Skin epidermis (tissue), 12 donors: Measurements from ENCODE around the gene DAPK1.

Experiments
- H3K27ac ChIP-seq, 21 experiments: fragments of 200-600 bp; sonication (generic) in 11 of 21; one replicate each; pipeline ENCODE4 v1.5.0; 2020; ENCODE audit warnings: mild to moderate bottlenecking in 3 of 21, inconsistent platforms in 2 of 21, moderate library complexity in 2 of 21
- H3K4me3 ChIP-seq, 7 experiments: fragments of 200-600 bp; sonication (generic) in 2 of 7; one replicate each; pipeline ENCODE4 v1.5.0; 2020; ENCODE audit warnings: inconsistent platforms in 2 of 7, mild to moderate bottlenecking in 2 of 7, moderate library complexity in 1 of 7

Gene DAPK1

DNA sequence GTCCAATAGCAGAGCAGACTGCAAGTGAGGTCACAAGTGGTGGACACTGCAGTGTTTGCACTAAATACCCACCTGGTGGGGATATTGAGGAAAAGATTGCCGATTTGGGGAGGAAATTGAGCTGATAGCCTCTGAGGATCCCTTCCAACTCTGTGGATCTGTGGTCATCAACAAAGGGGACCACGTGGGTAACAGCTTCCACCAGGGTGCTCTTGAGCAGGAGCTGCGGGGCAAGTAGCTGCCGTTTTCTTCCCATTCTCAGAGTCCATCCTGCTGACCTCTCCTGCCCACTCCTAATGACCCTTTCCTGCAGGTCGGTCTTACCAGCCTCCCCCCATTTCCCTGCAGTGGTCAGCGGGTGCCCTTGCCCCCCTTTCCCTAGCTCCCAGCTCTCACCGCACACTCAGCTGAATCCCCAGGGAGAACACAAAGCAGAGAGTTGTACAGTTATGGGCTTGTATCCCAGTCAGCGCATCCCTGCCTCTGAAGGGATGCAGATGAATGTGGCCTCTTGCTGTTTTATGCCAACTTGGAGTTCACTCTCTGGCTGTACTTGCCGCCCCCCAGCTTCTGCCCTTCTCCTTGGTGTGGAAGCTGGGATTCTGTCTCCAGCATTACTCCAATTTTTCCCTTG lies 18.0 kb downstream of the DAPK1 start:
- no peak overlapping the region for H3K4me3 ChIP-seq
- peak overlapping the region in 10 of 21 experiments; percentile 11 to 54 (median 40) for H3K27ac ChIP-seq

- no peak overlapping the region for H3K4me3 ChIP-seq
- peak overlapping the region in 8 of 21 experiments; percentile 11 to 54 (median 43) for H3K27ac ChIP-seq
Observed at GRCh38 chr9:87516222-87516925, 18.7 kb downstream of the DAPK1 start.

DNA sequence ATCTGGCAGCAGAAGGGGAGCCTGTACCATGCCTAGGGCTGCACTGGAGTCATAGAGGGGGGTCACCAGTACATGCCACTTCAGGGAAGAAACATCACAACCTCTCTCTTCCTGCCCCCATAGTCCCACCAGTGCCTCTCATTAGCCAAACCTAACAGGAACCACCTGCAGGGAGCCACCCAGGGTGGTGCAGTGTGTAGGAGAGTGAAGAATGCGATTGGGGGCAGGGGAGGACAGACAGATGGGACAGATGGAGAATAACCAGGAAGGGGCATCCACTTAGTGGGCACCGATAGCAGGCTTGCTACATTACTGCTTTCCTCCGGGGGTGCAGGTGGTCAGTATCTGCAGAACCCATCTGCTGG lies 19.2 kb downstream of the DAPK1 start:
- Histone ChIP-seq H3K4me3 (no peak overlapping the region), H3K27ac (peak overlapping the region in 5 of 21 experiments; percentile 17 to 44 (median 36))

DNA sequence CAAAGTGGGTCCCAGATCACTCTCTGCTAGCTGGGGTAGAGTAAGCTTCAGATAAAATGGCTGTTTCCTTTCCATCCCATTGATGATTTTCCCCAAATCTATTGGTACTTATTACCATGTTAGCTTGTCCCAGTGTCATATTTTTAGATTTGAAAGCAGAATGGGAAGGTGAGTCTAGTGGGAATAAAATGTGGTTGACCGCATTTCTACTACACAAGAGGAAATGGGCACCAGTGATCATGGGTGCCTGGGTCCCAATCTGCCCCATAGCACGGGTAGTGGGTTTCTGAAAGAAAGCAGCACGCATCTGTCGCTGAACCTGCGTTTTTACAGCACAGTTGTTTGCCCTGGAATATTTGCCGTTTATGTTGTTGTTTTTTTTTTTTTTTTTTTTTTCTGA lies 20.1 kb downstream of the DAPK1 start:
- Histone ChIP-seq H3K4me3 (no peak overlapping the region), H3K27ac (no peak overlapping the region)

GRCh38 chr9:87518702-87519335 lies 21.2 kb downstream of the DAPK1 start:
- no peak overlapping the region for H3K27ac ChIP-seq
- H3K4me3 ChIP-seq, result no peak overlapping the region

DNA sequence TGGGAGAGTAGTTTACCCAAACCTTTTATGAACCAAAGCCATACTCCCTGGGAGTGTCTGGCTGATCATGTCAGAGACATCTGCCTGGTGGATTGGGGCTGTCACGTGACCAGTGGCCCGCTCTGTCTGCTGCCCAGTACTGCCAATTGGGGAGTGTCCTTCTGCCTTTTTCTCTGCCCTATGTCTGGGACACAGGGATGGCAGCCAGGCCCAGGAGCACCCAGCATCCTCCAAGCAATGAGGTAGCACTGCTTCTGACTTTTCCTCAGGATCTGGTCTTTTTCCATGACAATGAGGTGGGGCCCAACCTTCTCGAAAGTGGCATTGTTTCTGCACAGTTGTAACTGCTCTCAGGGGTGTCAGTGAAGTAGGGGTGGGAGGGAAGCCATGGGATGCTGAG lies 21.8 kb downstream of the DAPK1 start:
- H3K4me3 ChIP-seq, result no peak overlapping the region

GRCh38 chr9:87520172-87520683 lies 22.6 kb downstream of the DAPK1 start:
- no peak overlapping the region for H3K4me3 ChIP-seq

More for the DNA sequence above, 21.8 kb downstream of the DAPK1 start:
- H3K27ac ChIP-seq, result no peak overlapping the region

GRCh38 chr9:87521834-87522233 lies 24.2 kb downstream of the DAPK1 start:
- H3K27ac ChIP-seq, result no peak overlapping the region
- no peak overlapping the region for H3K4me3 ChIP-seq

More at GRCh38 chr9:87520172-87520683, 22.6 kb downstream of the DAPK1 start:
- no peak overlapping the region for H3K27ac ChIP-seq

DNA sequence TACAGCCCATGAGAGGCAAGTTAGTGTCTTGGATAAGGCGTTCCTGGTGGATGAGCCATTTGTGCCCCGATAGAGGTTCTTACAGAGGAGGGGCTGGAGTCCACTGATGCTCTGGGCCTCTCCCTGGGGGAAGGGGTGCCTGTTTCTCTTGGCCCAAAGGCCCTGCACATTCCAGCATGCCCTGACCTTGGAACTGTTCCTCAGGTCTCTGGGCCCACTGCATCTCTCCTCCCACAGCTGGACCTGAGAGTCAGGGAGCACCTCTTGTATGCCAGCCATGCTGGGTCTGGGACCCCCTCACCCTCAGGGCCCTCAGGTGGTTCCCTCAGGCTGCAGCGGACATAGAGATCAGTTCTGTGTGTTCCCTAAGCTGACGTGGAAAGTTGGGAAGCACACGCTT lies 26.4 kb downstream of the DAPK1 start:
- Histone ChIP-seq H3K4me3 (no peak overlapping the region), H3K27ac (peak overlapping the region in 1 of 21 experiments; percentile 33)

DNA sequence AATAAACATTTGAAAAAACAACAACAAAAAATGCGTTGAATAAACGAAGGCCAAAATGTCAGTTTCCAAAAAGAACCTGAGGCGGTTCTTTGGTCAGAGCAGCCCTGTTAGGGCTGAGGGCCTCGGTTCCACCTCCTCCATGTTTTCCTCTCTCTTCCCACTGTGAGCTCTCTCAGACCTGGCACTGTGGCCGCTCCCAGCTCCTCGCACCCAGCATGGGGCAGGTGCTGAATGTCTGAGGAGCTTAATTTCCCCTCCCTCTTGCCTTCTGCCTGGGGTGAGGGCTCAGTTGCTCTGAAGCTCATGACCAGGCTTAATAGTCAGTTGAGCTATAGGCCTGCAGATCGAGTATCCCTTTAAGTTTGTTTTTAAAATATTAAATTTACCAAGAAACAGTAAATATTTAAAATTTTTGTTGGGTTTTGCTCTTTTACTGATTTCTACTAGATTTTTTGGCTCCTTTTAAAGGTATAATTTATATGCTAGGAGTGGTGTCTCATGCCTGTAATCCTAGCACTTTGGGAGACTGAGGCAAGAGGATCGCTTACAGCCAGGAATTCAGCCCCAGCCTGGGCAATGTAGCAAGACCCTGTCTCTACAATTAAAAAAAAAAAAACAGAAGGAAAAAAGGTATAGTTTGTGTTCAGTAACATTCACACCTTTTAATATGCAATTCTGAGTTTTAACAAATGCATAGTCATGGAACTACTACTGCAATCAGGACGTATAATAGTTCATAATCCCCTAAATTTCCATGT lies 28.1 kb downstream of the DAPK1 start:
- H3K27ac ChIP-seq, result no peak overlapping the region
- no peak overlapping the region for H3K4me3 ChIP-seq

DNA sequence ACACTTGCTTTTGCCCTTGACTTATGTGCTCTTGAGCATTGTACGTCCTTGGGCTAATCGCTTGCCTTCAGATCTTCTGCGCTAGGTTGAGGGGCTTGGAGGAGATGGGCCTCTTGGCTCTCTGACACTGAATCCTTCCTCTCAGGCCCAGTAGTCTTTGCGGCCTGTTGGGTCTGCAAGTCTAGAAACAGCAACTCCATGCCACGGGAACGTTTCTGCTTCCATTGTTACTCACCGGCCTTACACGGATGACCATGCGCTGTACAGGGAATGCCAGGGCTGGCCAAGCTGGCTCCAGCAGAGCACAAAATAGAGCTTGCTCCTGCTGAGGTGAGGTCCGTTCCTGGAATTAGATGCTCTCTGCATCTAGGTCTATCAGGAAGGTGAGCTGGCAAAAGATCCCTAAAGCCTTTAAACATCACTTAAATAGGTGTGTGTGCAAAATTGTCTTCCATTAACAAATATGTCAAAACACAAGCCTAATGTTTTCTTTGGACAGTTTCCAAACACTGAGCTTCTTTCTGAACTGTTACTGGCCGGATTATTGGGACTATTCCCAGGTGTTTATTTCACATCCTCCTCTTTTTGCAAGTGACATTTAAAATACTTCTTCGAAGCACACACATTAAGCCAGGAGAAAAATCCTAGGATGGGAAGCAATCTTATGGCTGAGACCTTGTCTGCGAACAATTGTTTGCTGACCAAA lies 29.7 kb downstream of the DAPK1 start:
- no peak overlapping the region for H3K27ac ChIP-seq

GRCh38 chr9:87528969-87529368 lies 31.3 kb downstream of the DAPK1 start:
- Histone ChIP-seq H3K27ac (no peak overlapping the region), H3K4me3 (no peak overlapping the region)

More for the DNA sequence above, 29.7 kb downstream of the DAPK1 start:
- no peak overlapping the region for H3K4me3 ChIP-seq

DNA sequence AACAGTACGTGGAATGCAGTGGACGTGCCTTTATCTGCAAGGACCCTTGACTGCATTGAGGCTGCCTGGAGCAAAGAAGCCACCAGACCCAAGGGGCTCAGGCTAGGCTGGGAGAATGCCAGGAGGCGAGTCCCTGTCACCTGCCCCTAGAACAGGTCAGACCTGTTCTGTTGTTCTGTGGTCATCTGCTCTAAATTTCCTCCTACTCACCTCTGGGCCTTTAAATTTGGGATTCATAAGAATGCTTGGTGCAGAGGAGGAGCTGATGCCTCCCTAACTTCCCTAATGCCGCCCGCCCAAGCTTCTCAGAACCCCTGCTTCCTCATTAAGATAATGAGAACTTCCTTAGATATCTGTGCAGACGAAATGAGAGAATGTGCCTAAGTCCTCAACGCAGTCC lies 32.0 kb downstream of the DAPK1 start:
- peak overlapping the region in 3 of 21 experiments; percentile 24 to 56 (median 43) for H3K27ac ChIP-seq

DNA sequence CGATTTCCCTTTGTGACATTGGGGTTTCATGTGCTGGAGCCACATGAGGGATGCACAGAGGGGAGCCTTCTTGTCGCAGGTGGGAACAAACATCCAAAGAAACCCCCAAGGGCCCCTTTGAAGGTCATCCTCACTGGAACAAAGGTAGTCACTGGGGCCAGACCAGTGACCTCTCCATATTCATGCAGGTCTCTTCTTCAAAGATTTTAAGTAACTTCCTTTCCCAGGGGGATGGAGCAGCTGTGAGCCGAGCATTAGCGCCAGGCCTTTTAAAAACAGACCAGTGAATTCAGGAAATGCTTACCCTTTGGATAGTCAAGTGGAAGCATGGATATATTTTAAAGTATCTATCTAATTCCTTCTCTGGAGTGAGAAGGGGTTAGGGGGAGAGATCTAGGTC lies 33.0 kb downstream of the DAPK1 start:
- H3K27ac ChIP-seq, result peak overlapping the region in 2 of 21 experiments; percentile 14 to 56
- H3K4me3 ChIP-seq, result no peak overlapping the region

More for the DNA sequence above, 32.0 kb downstream of the DAPK1 start:
- H3K4me3 ChIP-seq, result no peak overlapping the region

- H3K4me3 ChIP-seq, result no peak overlapping the region
- H3K27ac ChIP-seq, result no peak overlapping the region
Observed at GRCh38 chr9:87531370-87532295, 34.0 kb downstream of the DAPK1 start.

GRCh38 chr9:87533271-87533670 lies 35.6 kb downstream of the DAPK1 start:
- no peak overlapping the region for H3K27ac ChIP-seq

DNA sequence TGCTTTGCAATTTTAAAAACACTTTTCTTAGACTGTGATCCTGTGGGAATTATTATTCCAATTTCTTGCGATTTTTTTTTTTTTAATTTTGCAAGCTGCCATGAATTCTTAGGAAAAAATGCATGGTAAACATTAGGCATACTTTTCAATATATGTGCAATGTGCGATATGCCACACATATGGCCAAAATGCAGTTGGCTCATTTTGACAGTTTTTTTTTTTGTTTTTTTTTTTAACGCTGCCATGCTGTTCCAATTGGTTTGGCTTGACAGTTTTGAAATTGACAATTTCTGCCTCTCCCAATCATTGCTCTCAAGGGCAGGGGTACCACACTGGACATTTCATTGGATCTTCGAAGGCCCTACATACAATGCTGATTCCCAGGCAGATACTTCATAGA lies 36.4 kb downstream of the DAPK1 start:
- Histone ChIP-seq H3K4me3 (no peak overlapping the region), H3K27ac (no peak overlapping the region)

More at GRCh38 chr9:87533271-87533670, 35.6 kb downstream of the DAPK1 start:
- H3K4me3 ChIP-seq, result no peak overlapping the region

DNA sequence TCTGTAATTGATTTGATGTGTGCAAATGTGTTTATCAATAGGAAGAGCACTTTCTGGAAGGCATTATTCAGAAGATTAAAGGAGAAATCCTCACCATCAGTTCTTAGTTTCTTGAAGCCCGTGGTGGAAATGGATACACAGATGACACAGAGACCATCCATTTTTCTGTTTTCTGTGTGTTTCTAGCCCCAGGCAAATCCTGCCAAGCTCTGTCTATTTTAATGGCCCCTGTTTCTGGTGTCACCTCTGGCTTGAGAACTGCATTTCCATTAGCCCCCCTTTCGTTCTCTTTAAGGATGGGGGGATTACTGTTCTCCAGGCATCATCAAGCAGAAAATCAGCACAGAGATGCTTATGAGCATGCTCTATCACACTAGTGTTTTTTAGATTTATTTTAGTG lies 37.3 kb downstream of the DAPK1 start:
- H3K27ac ChIP-seq, result no peak overlapping the region

More for the DNA sequence above, 37.3 kb downstream of the DAPK1 start:
- no peak overlapping the region for H3K4me3 ChIP-seq
